Osteoblast (primary cell): ENCODE results near the gene DHDDS. TPM values are rescaled to one million over a fixed set of nuclear protein-coding genes. Genes with fewer than 3 reads are reported as not detected.

Source experiments
- DNase-seq: peaks from one replicate; pipeline ENCODE4 v3.0.0; 2011; ENCODE audit warnings: low spot score, mixed read lengths; ENCODE audit not compliant: insufficient read length; ENCODE audit errors: missing footprints
- H2AFZ ChIP-seq: 2 replicates; pipeline ENCODE4 v1.6.0; 2011; ENCODE audit warnings: mild to moderate bottlenecking, low read length
- H3K27ac ChIP-seq: 2 replicates; pipeline ENCODE4 v1.5.1; 2011; ENCODE audit warnings: mild to moderate bottlenecking, low read depth, low read length, moderate library complexity
- H3K27me3 ChIP-seq: 2 replicates; pipeline ENCODE4 v1.6.0; 2012; ENCODE audit warnings: mild to moderate bottlenecking, control low read depth, inconsistent platforms, low read length, moderate library complexity; ENCODE audit not compliant: insufficient read depth
- H3K36me3 ChIP-seq: 2 replicates; pipeline ENCODE4 v1.5.1; 2011; ENCODE audit warnings: mild to moderate bottlenecking, low read length, control low read depth, moderate library complexity; ENCODE audit not compliant: insufficient read depth
- H3K4me1 ChIP-seq: 2 replicates; pipeline ENCODE4 v1.5.1; 2011; ENCODE audit warnings: mild to moderate bottlenecking, low read length, control low read depth, moderate library complexity; ENCODE audit not compliant: insufficient read depth
- H3K4me2 ChIP-seq: 2 replicates; pipeline ENCODE4 v1.6.0; 2011; ENCODE audit warnings: mild to moderate bottlenecking, low read length; ENCODE audit not compliant: insufficient read depth
- H3K4me3 ChIP-seq: fragments of 200-600 bp; sonication (generic); 3 replicates; pipeline ENCODE4 v1.5.1; 2012; ENCODE audit warnings: mild to moderate bottlenecking, low read length, inconsistent platforms; ENCODE audit not compliant: insufficient read depth
- H3K79me2 ChIP-seq: 2 replicates; pipeline ENCODE4 v1.6.0; 2012; ENCODE audit warnings: mild to moderate bottlenecking, low read length, control low read depth, inconsistent platforms; ENCODE audit not compliant: insufficient read depth
- H3K9me3 ChIP-seq: 2 replicates; pipeline ENCODE4 v1.5.1; 2011; ENCODE audit warnings: low read depth, low read length, control low read depth
- H4K20me1 ChIP-seq: 2 replicates; pipeline ENCODE4 v1.6.0; 2012; ENCODE audit warnings: mild to moderate bottlenecking, low read length, control low read depth; ENCODE audit not compliant: insufficient read depth
- total RNA-seq: library from RNA; depleted of rRNA; stranded (reverse); fragments of >200 nt; gene quantifications from 2 replicates; pipeline ENCODE4 v1.2.3, GENCODE V29; 2012
- TF ChIP-seq, protein P1 (sequence below): IDR thresholded peaks from 2 replicates; pipeline ENCODE4 v1.5.1; 2011; ENCODE audit warnings: mild to moderate bottlenecking, low read depth, low read length, moderate library complexity; ENCODE audit errors: extremely low read depth

Gene DHDDS
- total RNA-seq, 1 donor = 63.3 TPM

DNA sequence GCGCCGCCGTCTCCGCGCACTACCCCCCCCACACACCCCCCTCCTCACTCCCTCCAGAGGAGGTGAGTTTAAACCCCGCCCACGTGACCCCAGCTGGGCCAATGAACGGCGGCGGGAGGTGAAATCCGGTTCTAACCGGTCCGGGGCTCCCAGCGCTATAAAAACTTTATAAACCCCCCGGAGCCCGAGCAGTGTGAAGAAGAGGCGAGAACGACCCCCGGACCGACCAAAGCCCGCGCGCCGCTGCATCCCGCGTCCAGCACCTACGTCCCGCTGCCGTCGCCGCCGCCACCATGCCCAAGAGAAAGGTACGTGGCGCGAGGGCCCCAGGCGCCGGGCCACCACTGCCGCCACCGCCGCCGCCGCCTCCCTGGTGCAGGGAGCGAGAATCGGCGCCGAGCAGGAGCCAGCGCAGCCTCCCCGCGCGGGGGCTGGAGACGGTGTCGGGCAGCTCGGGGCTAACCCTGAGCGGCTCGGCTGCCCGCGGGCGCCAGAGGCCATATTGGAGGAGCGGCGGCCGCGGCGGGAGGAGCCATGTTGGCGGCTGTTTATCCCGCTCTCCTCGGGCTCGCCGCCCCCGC is 40.3 kb downstream of the DHDDS start, which contains the start of gene HMGN2:
HMGN2 (plus strand) TSS at position 121 of the 581 bp plus-strand sequence; CDS start at position 294, 173 bp downstream.
- DNase-seq = peak; percentile 96
- TF ChIP-seq, protein P1, sequence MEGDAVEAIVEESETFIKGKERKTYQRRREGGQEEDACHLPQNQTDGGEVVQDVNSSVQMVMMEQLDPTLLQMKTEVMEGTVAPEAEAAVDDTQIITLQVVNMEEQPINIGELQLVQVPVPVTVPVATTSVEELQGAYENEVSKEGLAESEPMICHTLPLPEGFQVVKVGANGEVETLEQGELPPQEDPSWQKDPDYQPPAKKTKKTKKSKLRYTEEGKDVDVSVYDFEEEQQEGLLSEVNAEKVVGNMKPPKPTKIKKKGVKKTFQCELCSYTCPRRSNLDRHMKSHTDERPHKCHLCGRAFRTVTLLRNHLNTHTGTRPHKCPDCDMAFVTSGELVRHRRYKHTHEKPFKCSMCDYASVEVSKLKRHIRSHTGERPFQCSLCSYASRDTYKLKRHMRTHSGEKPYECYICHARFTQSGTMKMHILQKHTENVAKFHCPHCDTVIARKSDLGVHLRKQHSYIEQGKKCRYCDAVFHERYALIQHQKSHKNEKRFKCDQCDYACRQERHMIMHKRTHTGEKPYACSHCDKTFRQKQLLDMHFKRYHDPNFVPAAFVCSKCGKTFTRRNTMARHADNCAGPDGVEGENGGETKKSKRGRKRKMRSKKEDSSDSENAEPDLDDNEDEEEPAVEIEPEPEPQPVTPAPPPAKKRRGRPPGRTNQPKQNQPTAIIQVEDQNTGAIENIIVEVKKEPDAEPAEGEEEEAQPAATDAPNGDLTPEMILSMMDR = no peak
- peaks cover 34% of the 10 kb centered on the region for H3K4me1 ChIP-seq
- peaks cover 57% of the 10 kb centered on the region for H3K36me3 ChIP-seq
- peak within 1 kb of the TSS; percentile 62 for H2AFZ ChIP-seq
- H4K20me1 ChIP-seq = peaks cover 52% of the 10 kb centered on the region
- peak within 1 kb of the TSS; percentile 87 for H3K4me3 ChIP-seq
- H3K27ac ChIP-seq = peak within 1 kb of the TSS; percentile 91
- H3K27me3 ChIP-seq = no peaks in the 10 kb centered on the region
- peaks cover 21% of the 10 kb centered on the region for H3K79me2 ChIP-seq
- H3K4me2 ChIP-seq = peak within 1 kb of the TSS; percentile 98
- H3K9me3 ChIP-seq = no peaks in the 10 kb centered on the region

DNA sequence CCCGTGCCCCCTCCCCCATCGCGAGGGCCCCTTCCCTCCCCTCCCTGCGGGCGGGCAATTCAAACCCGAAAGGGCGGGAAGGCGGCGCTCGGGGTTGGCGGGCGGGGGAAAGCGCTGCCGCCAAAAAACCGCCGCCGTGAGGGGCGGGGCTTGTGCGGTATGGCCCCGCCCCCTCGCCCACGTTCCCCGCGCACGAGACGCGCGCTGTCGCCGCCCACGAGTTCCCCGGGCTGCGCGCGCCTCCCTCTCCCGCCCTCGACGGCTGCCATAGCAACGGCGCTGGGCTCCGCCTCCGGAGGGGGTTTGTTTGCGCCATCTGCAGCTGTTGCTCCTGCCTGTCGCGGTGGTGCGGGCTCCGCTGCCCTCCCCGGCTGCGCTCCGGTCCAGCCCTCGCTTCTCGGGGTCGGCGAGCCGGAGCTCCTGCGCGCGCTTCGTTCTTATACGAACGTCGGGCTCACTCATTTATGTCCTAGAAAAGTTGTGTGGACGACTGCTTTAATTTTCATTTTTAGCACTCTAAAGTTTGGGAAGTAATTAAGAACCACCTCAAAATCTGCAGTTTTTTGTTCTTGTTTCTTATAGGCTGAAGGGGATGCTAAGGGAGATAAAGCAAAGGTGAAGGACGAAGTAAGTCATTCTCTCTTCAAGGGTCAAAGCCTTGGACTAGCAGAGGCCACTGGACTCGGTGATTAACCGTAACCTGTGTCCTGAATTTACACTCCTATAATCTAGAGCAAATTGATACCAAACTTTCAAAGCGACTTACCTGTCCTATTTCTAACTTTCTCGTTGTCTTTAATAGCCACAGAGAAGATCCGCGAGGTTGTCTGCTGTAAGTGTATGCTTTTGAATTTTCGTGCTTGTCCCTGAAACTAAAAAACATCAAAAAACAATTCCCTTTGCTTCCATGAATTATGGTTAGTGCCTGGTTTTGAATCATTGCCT is 41.1 kb downstream of the DHDDS start:
- H2AFZ ChIP-seq = no peak overlapping the region
- peak overlapping the region; percentile 98 for H3K4me2 ChIP-seq
- H3K27me3 ChIP-seq = no peaks in the 10 kb centered on the region
- H3K79me2 ChIP-seq = peaks cover 21% of the 10 kb centered on the region
- DNase-seq = peak; percentile 98
- peak overlapping the region; percentile 87 for H3K4me3 ChIP-seq
- H3K27ac ChIP-seq = peak overlapping the region; percentile 91
- TF ChIP-seq, protein P1 = no peak
- H4K20me1 ChIP-seq = peaks cover 47% of the 10 kb centered on the region
- peaks cover 34% of the 10 kb centered on the region for H3K4me1 ChIP-seq
- H3K9me3 ChIP-seq = no peaks in the 10 kb centered on the region
- H3K36me3 ChIP-seq = peaks cover 54% of the 10 kb centered on the region

DNA sequence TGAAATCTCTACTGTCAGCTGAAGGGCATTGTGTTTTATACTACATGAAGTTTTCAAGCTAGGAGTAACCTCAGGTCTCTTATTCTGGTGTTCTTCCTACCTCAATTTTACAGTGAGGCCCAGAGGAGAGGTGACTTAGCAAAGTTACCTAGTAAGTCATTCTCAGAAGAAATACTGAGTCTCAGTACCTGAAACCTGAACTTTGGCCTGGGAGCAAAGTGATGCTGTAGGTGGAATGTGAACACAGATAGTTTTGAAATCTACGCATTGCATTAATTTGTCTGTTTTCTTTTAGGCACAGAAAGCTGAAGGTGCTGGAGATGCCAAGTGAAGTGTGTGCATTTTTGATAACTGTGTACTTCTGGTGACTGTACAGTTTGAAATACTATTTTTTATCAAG is 42.7 kb downstream of the DHDDS start:
- peak; percentile 41 for DNase-seq
- Histone ChIP-seq H3K27ac (peak overlapping the region; percentile 3), H3K79me2 (peaks cover 21% of the 10 kb centered on the region), H4K20me1 (peaks cover 39% of the 10 kb centered on the region), H3K4me3 (no peak overlapping the region), H3K4me1 (peaks cover 34% of the 10 kb centered on the region), H3K36me3 (peaks cover 49% of the 10 kb centered on the region), H3K9me3 (no peaks in the 10 kb centered on the region), H2AFZ (no peak overlapping the region), H3K27me3 (no peaks in the 10 kb centered on the region), H3K4me2 (no peak overlapping the region)
- TF ChIP-seq, protein P1 = no peak

DNA sequence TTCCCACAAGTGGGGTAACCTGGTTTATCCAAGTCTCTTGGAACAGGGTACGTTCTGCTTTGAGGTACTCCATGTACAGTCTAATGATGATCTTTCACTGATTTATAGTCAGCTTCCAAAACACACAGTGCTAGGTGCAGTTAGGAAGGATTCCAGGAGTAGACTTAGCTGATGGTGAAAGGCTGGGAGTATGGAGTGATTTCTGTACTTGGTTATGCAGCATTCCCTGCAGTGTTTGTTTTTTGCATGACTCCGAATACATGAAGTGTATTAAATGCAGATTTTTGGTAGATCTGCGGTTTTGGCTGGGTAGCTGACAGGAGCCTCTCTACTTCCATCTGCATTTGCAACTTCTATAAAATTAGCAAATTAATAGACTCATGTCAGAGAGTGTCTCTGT is 43.9 kb downstream of the DHDDS start:
- DNase-seq = no peak
- Histone ChIP-seq H3K4me1 (peaks cover 28% of the 10 kb centered on the region), H3K4me3 (no peak overlapping the region), H3K79me2 (peaks cover 21% of the 10 kb centered on the region), H3K9me3 (no peaks in the 10 kb centered on the region), H3K36me3 (peaks cover 45% of the 10 kb centered on the region), H3K27ac (no peak overlapping the region), H3K4me2 (no peak overlapping the region), H3K27me3 (no peaks in the 10 kb centered on the region), H4K20me1 (peaks cover 28% of the 10 kb centered on the region), H2AFZ (no peak overlapping the region)
- TF ChIP-seq, protein P1 = no peak
